ENCODE data around the gene CLCN7. TPM values are rescaled to one million over a fixed set of nuclear protein-coding genes. Genes with fewer than 3 reads are reported as not detected.

Gene CLCN7
- total and polyA plus RNA-seq, 11 donors: 30.3 to 70.8 (median 33.6) TPM

- 94 to 98% (median 95%) methylated on average over 12 to 20 of the region's 20 CpGs for WGBS, 4 donors
Observed at GRCh38 chr16:1452530-1452929, 22.3 kb downstream of the CLCN7 start.

GRCh38 chr16:1451702-1452392 lies 23.0 kb downstream of the CLCN7 start:
- H3K4me3 ChIP-seq: no peak overlapping the region
- no peaks in the 10 kb centered on the region for H3K4me1 ChIP-seq
- WGBS, 4 donors: 93 to 95% (median 95%) methylated on average over 17 to 34 of the region's 34 CpGs
- DNase-seq (no peak), ATAC-seq (no peak)
- no peaks in the 10 kb centered on the region for H3K9me3 ChIP-seq
- TF ChIP-seq POLR2A (IDR thresholded peaks at IDR 0.05) (no peak), CTCF (IDR thresholded peaks at IDR 0.05) (no peak)
- H3K36me3 ChIP-seq: peaks cover 0 to 100% (median 87%) of the 10 kb centered on the region in 9 donors
- H3K27ac ChIP-seq: no peak overlapping the region
- intact Hi-C loops (cut with DNase I): no loop called here
- no peaks in the 10 kb centered on the region for H3K27me3 ChIP-seq

More at GRCh38 chr16:1452530-1452929, 22.3 kb downstream of the CLCN7 start:
- Histone ChIP-seq H3K27me3 (no peaks in the 10 kb centered on the region), H3K4me3 (no peak overlapping the region), H3K27ac (no peak overlapping the region), H3K4me1 (no peaks in the 10 kb centered on the region), H3K36me3 (peaks cover 0 to 98% (median 85%) of the 10 kb centered on the region in 9 donors), H3K9me3 (no peaks in the 10 kb centered on the region)
- ATAC-seq (no peak), DNase-seq (no peak)
- TF ChIP-seq CTCF (IDR thresholded peaks at IDR 0.05): no peak
- no peak for TF ChIP-seq POLR2A (IDR thresholded peaks at IDR 0.05)
- intact Hi-C loops (cut with DNase I): no loop called here

- H3K4me3 ChIP-seq: no peak overlapping the region
- DNase-seq (no peak), ATAC-seq (no peak)
- no peaks in the 10 kb centered on the region for H3K9me3 ChIP-seq
- no peak overlapping the region for H3K27ac ChIP-seq
- H3K36me3 ChIP-seq: peaks cover 0 to 100% (median 80%) of the 10 kb centered on the region in 9 donors
- no peaks in the 10 kb centered on the region for H3K4me1 ChIP-seq
- no peaks in the 10 kb centered on the region for H3K27me3 ChIP-seq
- intact Hi-C loops (cut with DNase I): no loop called here
- TF ChIP-seq POLR2A (IDR thresholded peaks at IDR 0.05) (no peak), CTCF (IDR thresholded peaks at IDR 0.05) (no peak)
- WGBS, 4 donors: 92 to 97% (median 95%) methylated on average over 4 to 21 of the region's 21 CpGs
Observed at GRCh38 chr16:1450841-1451240, 24.0 kb downstream of the CLCN7 start.

- Histone ChIP-seq H3K4me1 (no peaks in the 10 kb centered on the region), H3K27me3 (no peaks in the 10 kb centered on the region), H3K36me3 (peaks cover 0 to 100% (median 80%) of the 10 kb centered on the region in 9 donors), H3K27ac (no peak overlapping the region), H3K9me3 (no peaks in the 10 kb centered on the region), H3K4me3 (no peak overlapping the region)
- no peak for ATAC-seq
- intact Hi-C loops (cut with DNase I): no loop called here
- TF ChIP-seq CTCF (IDR thresholded peaks at IDR 0.05) (no peak), POLR2A (IDR thresholded peaks at IDR 0.05) (no peak)
- no peak for DNase-seq
- WGBS, 4 donors: 89 to 93% (median 91%) methylated on average over 25 to 29 of the region's 29 CpGs
Observed at GRCh38 chr16:1450218-1450617, 24.6 kb downstream of the CLCN7 start.

All from heart left ventricle (tissue), 16 donors.